ENCODE data around the gene IRF9.
A peak's percentile ranks its signal among the peaks of the same experiment; 100 is the strongest.

The IRF9 gene

GRCh38 chr14:24212924-24213865, 52.1 kb downstream of the IRF9 start, which contains the start of gene CHMP4A (continued):
- TF ChIP-seq ZNF48 (tag by site-specific recombination; IDR thresholded peaks at IDR 0.05): no peak
- peak; percentile 90 for TF ChIP-seq KLF1 (tag by site-specific recombination; IDR thresholded peaks at IDR 0.05)
- TF ChIP-seq ZNF302 (tag by site-specific recombination; IDR thresholded peaks at IDR 0.05; ENCODE audit: low read depth): no peak
- TF ChIP-seq ZFP69B (tag by site-specific recombination; IDR thresholded peaks at IDR 0.05): peak; percentile 58; the same call in 1 of the 2 replicates
- no peak for TF ChIP-seq BCL6B (tag by site-specific recombination; IDR thresholded peaks at IDR 0.05)
- TF ChIP-seq ZSCAN23 (tag by site-specific recombination; IDR thresholded peaks at IDR 0.05): no peak
- no peak for TF ChIP-seq ZNF274 (IDR thresholded peaks at IDR 0.05; ENCODE audit: low read length)
- TF ChIP-seq ZNF274 (tag by site-specific recombination; IDR thresholded peaks at IDR 0.05; ENCODE audit: borderline replicate concordance): no peak
- TF ChIP-seq HOXD13 (CRISPR knock-in tag; IDR thresholded peaks at IDR 0.05; ENCODE audit: borderline replicate concordance): no peak
- TF ChIP-seq ZNF24 (tag by site-specific recombination; IDR thresholded peaks at IDR 0.05): peak; percentile 83
- TF ChIP-seq ZNF664 (tag by site-specific recombination; IDR thresholded peaks at IDR 0.05): no peak
- no peak for TF ChIP-seq HOXA7 (CRISPR knock-in tag; IDR thresholded peaks at IDR 0.05; ENCODE audit: borderline replicate concordance)
- no peak for TF ChIP-seq ZSCAN16 (tag by site-specific recombination; IDR thresholded peaks at IDR 0.05)
- no peak for TF ChIP-seq ZFP3 (tag by site-specific recombination; IDR thresholded peaks at IDR 0.05; ENCODE audit: low read depth)
- TF ChIP-seq ZNF837 (tag by site-specific recombination; IDR thresholded peaks at IDR 0.05): no peak
- TF ChIP-seq ZNF433 (tag by site-specific recombination; IDR thresholded peaks at IDR 0.05; ENCODE audit: low read depth): no peak
- TF ChIP-seq ZBTB1 (tag by site-specific recombination; IDR thresholded peaks at IDR 0.05): no peak
- TF ChIP-seq ZNF654 (tag by site-specific recombination; IDR thresholded peaks at IDR 0.05; ENCODE audit: low read depth): no peak
- no peak for TF ChIP-seq MYNN (tag by site-specific recombination; IDR thresholded peaks at IDR 0.05; ENCODE audit: borderline replicate concordance)
- no peak for TF ChIP-seq ZBTB49 (tag by site-specific recombination; IDR thresholded peaks at IDR 0.05; ENCODE audit: low read depth)
- no peak for TF ChIP-seq ZNF292 (tag by site-specific recombination; IDR thresholded peaks at IDR 0.05; ENCODE audit: borderline replicate concordance, low read depth)
- peak; percentile 93 for TF ChIP-seq SP2 (tag by site-specific recombination; IDR thresholded peaks at IDR 0.05)
- no peak for TF ChIP-seq ZNF548 (tag by site-specific recombination; IDR thresholded peaks at IDR 0.05)
- TF ChIP-seq ZNF518A (tag by site-specific recombination; conservative IDR thresholded peaks at IDR 0.05; ENCODE audit: low read depth): peak; percentile 39
- no peak; the same call in 1 of the 2 replicates for TF ChIP-seq ZSCAN4 (tag by site-specific recombination; IDR thresholded peaks at IDR 0.05)
- TF ChIP-seq ZFP37 (tag by site-specific recombination; IDR thresholded peaks at IDR 0.05): no peak
- no peak for TF ChIP-seq ZNF26 (tag by site-specific recombination; IDR thresholded peaks at IDR 0.05)
- TF ChIP-seq MZF1 (tag by site-specific recombination; IDR thresholded peaks at IDR 0.05; ENCODE audit: borderline replicate concordance): no peak
- TF ChIP-seq ZNF140 (tag by site-specific recombination; IDR thresholded peaks at IDR 0.05): no peak
